Rectal smooth muscle tissue (tissue), 1 donor: ENCODE results near the gene NT5C3A.
A peak's percentile ranks its signal among the peaks of the same experiment; 100 is the strongest.
"Not testable (repeated sequence)": the region's sequence is repeated elsewhere in the genome, so short reads cannot be mapped to it uniquely, and the experiment has no call there.

Source experiments
- H3K27ac ChIP-seq: one replicate; pipeline ENCODE4 v1.7.0; 2013; ENCODE audit warnings: low read depth, low read length, inconsistent platforms
- H3K27me3 ChIP-seq: one replicate; pipeline ENCODE4 v1.7.0; 2013; ENCODE audit warnings: low read length; ENCODE audit not compliant: control insufficient read depth, insufficient read depth
- H3K36me3 ChIP-seq: one replicate; pipeline ENCODE4 v1.7.0; 2013; ENCODE audit warnings: low read length; ENCODE audit not compliant: control insufficient read depth, insufficient read depth
- H3K4me1 ChIP-seq: one replicate; pipeline ENCODE4 v1.7.0; 2013; ENCODE audit warnings: low read length; ENCODE audit not compliant: control insufficient read depth, insufficient read depth
- H3K4me3 ChIP-seq: one replicate; pipeline ENCODE4 v1.7.0; 2013; ENCODE audit warnings: low read length
- H3K9ac ChIP-seq: one replicate; pipeline ENCODE4 v1.7.0; 2013; ENCODE audit warnings: low read length

NT5C3A gene

DNA sequence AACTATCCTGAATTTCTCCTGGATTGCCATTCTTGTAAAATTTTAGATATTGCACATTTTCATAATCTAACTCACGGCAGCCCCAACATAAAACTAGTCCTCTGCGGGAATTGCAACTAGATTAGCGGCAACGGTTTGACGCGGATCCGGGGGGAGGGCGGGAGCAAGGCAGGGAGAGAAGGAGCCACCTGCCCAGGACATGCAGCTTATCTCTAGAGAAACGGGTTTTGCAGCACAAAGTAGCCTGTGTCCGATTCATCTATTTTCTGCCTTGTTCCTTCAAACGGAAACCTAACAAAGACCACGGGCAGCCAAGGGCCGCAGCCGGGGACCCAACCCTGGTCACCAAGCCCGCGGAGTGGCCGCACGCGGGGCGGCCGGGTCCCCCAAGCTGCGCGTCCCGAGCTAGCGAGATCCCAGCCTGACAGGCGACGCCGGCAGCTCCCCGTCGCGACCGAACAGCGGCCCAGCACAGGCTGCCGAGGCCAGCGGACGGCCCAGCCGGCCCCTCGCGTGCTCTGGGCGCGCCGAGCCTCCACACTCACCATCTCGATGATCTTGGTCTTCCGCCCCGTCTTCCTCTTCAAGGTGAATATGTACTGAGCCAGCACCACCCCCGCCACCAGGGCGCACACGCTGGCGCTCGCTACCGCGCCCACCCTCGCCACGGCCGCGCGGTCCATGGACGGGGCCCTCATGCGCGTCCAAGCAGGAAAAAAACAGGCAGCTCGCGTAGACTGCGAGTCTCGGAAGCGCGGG, at the start of gene NT5C3A:
Gene NT5C3A, minus strand, starts transcription at position 754 of the 759 bp plus-strand sequence. Its CDS starts 71 bp downstream, at position 683.
- Histone ChIP-seq H3K9ac (peak within 1 kb of the TSS; percentile 90), H3K4me1 (peaks cover 13% of the 10 kb centered on the region), H3K27me3 (no peaks in the 10 kb centered on the region), H3K36me3 (no peaks in the 10 kb centered on the region), H3K27ac (peak within 1 kb of the TSS; percentile 98), H3K4me3 (peak within 1 kb of the TSS; percentile 96)

GRCh38 chr7:33111614-33112013, 49.0 kb upstream of the NT5C3A start:
- no peaks in the 10 kb centered on the region for H3K36me3 ChIP-seq
- no peak overlapping the region for H3K9ac ChIP-seq
- no peak overlapping the region for H3K27ac ChIP-seq
- H3K27me3 ChIP-seq, result no peaks in the 10 kb centered on the region
- peaks cover 12% of the 10 kb centered on the region for H3K4me1 ChIP-seq
- no peak overlapping the region for H3K4me3 ChIP-seq

- peak overlapping the region; percentile 61 for H3K4me3 ChIP-seq
- no peaks in the 10 kb centered on the region for H3K36me3 ChIP-seq
- H3K9ac ChIP-seq, result no peak overlapping the region
- no peak overlapping the region for H3K27ac ChIP-seq
- peaks cover 12% of the 10 kb centered on the region for H3K4me1 ChIP-seq
- H3K27me3 ChIP-seq, result peaks cover 2% of the 10 kb centered on the region
Measured at GRCh38 chr7:33109758-33110238, 47.2 kb upstream of the NT5C3A start.

- peaks cover 12% of the 10 kb centered on the region for H3K4me1 ChIP-seq
- H3K27me3 ChIP-seq, result peaks cover 2% of the 10 kb centered on the region
- H3K27ac ChIP-seq, result peak within 1 kb of the TSS; percentile 72
- peak within 1 kb of the TSS; percentile 88 for H3K4me3 ChIP-seq
- peaks cover 1% of the 10 kb centered on the region for H3K36me3 ChIP-seq
- peak within 1 kb of the TSS; percentile 57 for H3K9ac ChIP-seq
Measured at GRCh38 chr7:33109005-33109757, 46.6 kb upstream of the NT5C3A start, which contains the start of gene RP9. Gene RP9 (minus strand): TSS chr7:33109404. CDS start chr7:33109372, 32 bp downstream.

GRCh38 chr7:33108554-33109004, 46.0 kb upstream of the NT5C3A start:
- Histone ChIP-seq H3K9ac (peak overlapping the region; percentile 57), H3K36me3 (peaks cover 3% of the 10 kb centered on the region), H3K27me3 (peaks cover 2% of the 10 kb centered on the region)

GRCh38 chr7:33107136-33108066, 44.8 kb upstream of the NT5C3A start:
- peaks cover 12% of the 10 kb centered on the region for H3K4me1 ChIP-seq

More at GRCh38 chr7:33108554-33109004, 46.0 kb upstream of the NT5C3A start:
- Histone ChIP-seq H3K4me3 (peak overlapping the region; percentile 88), H3K4me1 (peaks cover 12% of the 10 kb centered on the region), H3K27ac (peak overlapping the region; percentile 72)

DNA sequence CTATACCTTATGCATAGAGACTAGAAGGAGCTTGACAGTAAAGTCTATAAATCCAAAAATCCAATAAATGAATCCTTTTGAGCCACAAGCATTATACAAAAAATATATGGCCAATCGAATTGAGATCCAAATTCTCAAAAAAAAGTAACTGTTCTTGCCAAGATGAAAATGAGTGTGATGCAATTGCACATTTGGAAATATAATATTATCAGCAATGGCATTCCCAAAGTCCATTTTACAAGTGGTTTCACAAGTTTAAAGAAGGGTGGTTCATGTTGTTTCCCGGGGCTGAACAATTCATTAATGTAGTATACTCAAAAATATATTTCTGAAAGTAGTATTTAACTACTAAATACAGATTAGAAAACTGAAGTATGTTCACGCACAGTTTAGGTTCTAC, 39.3 kb upstream of the NT5C3A start:
- Histone ChIP-seq H3K4me1 (no peaks in the 10 kb centered on the region), H3K4me3 (no peak overlapping the region), H3K27ac (no peak overlapping the region), H3K9ac (no peak overlapping the region), H3K27me3 (peaks cover 2% of the 10 kb centered on the region), H3K36me3 (peaks cover 25% of the 10 kb centered on the region)

More at GRCh38 chr7:33107136-33108066, 44.8 kb upstream of the NT5C3A start:
- Histone ChIP-seq H3K36me3 (peaks cover 10% of the 10 kb centered on the region), H3K27me3 (peaks cover 2% of the 10 kb centered on the region), H3K9ac (no peak overlapping the region), H3K4me3 (peak overlapping the region; percentile 88), H3K27ac (no peak overlapping the region)

GRCh38 chr7:33100770-33101169, 38.2 kb upstream of the NT5C3A start:
- H3K27ac ChIP-seq, result no peak overlapping the region
- no peaks in the 10 kb centered on the region for H3K4me1 ChIP-seq
- H3K4me3 ChIP-seq, result no peak overlapping the region
- peaks cover 33% of the 10 kb centered on the region for H3K36me3 ChIP-seq
- H3K9ac ChIP-seq, result no peak overlapping the region
- H3K27me3 ChIP-seq, result no peaks in the 10 kb centered on the region

DNA sequence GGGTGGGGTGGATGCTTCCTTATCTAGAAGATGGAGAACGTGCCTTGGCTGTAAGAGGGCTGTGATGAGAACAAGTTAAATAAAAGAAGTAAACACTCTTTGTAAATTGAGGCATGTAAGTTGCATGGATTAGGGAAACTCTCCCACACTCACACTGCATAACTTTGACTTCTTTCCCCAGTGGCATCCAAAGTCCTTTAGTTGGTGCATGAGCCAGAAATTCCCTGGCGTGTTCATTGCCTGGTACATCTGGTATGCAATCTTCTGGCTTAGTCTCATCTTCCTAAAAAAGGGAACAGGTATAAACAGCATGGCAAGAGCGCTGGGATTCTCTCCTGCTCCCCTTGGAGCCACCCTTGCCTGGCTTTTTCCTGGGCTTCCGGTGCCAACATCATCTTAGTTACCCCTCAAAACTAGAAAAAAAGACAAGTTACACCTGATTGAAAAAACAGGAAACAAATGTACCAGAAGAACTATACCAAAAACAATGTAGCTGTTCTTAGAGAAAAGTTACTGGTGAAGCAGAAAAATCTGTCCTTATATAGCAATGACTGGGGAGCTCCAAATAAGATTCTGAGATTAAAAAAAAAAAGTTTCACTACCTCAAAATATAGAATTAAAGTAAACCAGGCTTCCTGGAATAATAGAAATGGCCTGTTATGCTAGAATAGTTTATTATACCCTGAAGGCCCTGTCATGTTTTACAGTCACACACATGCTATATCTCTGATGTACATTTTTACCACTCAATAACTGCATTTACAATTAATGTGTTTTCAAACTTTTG, 36.8 kb upstream of the NT5C3A start:
- no peak overlapping the region for H3K9ac ChIP-seq
- H3K4me3 ChIP-seq, result no peak overlapping the region
- H3K27ac ChIP-seq, result no peak overlapping the region
- no peaks in the 10 kb centered on the region for H3K4me1 ChIP-seq
- no peaks in the 10 kb centered on the region for H3K27me3 ChIP-seq
- H3K36me3 ChIP-seq, result peaks cover 35% of the 10 kb centered on the region

DNA sequence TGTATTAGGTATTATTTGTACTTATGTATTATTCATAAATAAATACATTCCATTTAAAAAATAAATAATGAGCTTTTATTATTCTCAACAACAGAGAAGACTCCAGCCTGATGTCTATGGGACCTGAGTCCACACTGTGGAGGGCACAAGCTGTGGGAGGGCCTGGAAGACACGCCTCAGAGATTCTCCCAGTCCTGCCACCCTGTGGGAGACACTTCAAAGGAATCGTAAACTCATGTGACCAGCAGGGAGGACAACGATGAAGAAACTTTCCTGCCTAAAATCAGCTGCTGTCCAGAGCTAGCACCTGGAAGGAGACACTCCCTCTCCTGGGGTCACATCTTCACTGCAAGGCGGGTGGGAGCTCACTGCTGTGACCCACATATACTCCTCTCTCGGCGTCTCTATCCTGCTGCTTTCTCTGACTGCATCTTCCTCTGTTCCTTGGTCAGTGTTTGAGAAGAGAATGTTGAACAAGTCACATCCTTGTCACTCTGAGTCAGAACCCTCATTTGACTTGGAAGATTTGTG, 32.2 kb upstream of the NT5C3A start:
- H3K27ac ChIP-seq, H3K4me3 ChIP-seq, H3K27me3 ChIP-seq, H3K9ac ChIP-seq, H3K4me1 ChIP-seq: not testable (repeated sequence)
- H3K36me3 ChIP-seq, result peaks cover 22% of the 10 kb centered on the region

DNA sequence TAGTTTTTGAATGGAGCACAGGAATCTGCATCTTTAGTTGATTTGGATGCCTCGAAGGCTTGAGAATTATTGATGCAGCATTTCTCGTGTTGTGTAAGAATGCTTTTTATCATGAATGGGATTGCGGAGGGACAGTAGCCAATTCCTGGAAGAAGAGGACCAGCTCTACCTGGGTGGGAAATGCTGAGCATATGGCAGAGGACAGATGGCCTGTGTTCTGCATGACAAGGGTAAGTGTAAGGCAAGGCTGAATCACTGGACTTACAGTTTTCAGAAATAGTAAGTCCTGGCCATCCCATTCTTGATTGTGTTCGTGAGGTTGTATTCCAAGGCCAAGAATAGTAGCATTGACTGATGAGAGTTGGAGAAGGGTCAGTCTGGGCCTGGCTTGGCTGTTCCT, 30.7 kb upstream of the NT5C3A start:
- peaks cover 13% of the 10 kb centered on the region for H3K36me3 ChIP-seq
- no peak overlapping the region for H3K9ac ChIP-seq
- H3K27ac ChIP-seq, result no peak overlapping the region
- H3K4me3 ChIP-seq, result no peak overlapping the region
- no peaks in the 10 kb centered on the region for H3K4me1 ChIP-seq
- no peaks in the 10 kb centered on the region for H3K27me3 ChIP-seq
